Measurements from ENCODE around the gene EPHA5. TPM values are rescaled to one million over a fixed set of nuclear protein-coding genes. Genes with fewer than 3 reads are reported as not detected.

Gene EPHA5
- total and polyA plus RNA-seq, 9 of the 15 experiments (the other 6 are each of a cell fraction or from before 2014, with no cell fraction given) = 0.04 TPM; not detected in 8

GRCh38 chr4:65624651-65625050 is 45.6 kb downstream of the EPHA5 start:
- ChIA-PET POLR2A (no interaction called here), CTCF (ENCODE audit: low intra/inter-chr PET ratio) (no interaction called here)
- no peak for DNase-seq (ENCODE audit: extremely low read depth in 1 of 4, low spot score in 3 of 4)
- no peak for TF ChIP-seq PHB (CRISPR knock-in tag; IDR thresholded peaks at IDR 0.05)
- no peak for TF ChIP-seq POLR2A (conservative IDR thresholded peaks at IDR 0.05)
- no peak for TF ChIP-seq ZNF23 (CRISPR knock-in tag; IDR thresholded peaks at IDR 0.05)
- H3K4me3 ChIP-seq = no peak overlapping the region
- H3K9me1 ChIP-seq (ENCODE audit: control insufficient read depth, insufficient read depth, low read length) = no peaks in the 10 kb centered on the region
- in situ Hi-C loops (cut with MboI) = no loop called here
- no peaks in the 10 kb centered on the region for H3K79me2 ChIP-seq (ENCODE audit: control insufficient read depth, insufficient read depth, low read length)
- ATAC-seq = no peak
- H3K9ac ChIP-seq (ENCODE audit: insufficient read depth in 1 of 2, low read depth in 2 of 2, low read length in 2 of 2) = no peak overlapping the region
- no peak overlapping the region for H3K4me2 ChIP-seq (ENCODE audit: insufficient read depth, low read length)
- no peaks in the 10 kb centered on the region for H3K27me3 ChIP-seq (ENCODE audit: control insufficient read depth in 2 of 2, insufficient read depth in 2 of 2, low read length in 2 of 2)
- FAIRE-seq = no peak
- BruUV-seq (replicated peaks) = no TSS peak
- H2AFZ ChIP-seq (ENCODE audit: low read depth, low read length) = no peak overlapping the region
- no peaks in the 10 kb centered on the region for H4K20me1 ChIP-seq (replicated peaks; ENCODE audit: control insufficient read depth, insufficient read depth, low read length)
- H3K36me3 ChIP-seq (ENCODE audit: control insufficient read depth, insufficient read depth, low read length) = no peaks in the 10 kb centered on the region
- no peak overlapping the region for H3K27ac ChIP-seq (ENCODE audit: extremely low read depth, low read depth, low read length)
- no peaks in the 10 kb centered on the region for H3K9me3 ChIP-seq (replicated peaks; ENCODE audit: control insufficient read depth, insufficient read depth, low read depth, low read length)
- H3K4me1 ChIP-seq (replicated peaks in 1 of 2; ENCODE audit: control insufficient read depth in 2 of 2, insufficient read depth in 2 of 2, low read length in 2 of 2) = no peaks in the 10 kb centered on the region
- intact Hi-C loops (cut with micrococcal nuclease) = no loop called here

- no peak for TF ChIP-seq CXXC5 (CRISPR knock-in tag; IDR thresholded peaks at IDR 0.05)
- no peak for TF ChIP-seq MXI1 (IDR thresholded peaks at IDR 0.05; ENCODE audit: low read depth, low read length)
- no peak for TF ChIP-seq TSC22D4 (tag; IDR thresholded peaks at IDR 0.05)
- TF ChIP-seq RNF219 (CRISPR knock-in tag; IDR thresholded peaks at IDR 0.05) = no peak
- no peak for TF ChIP-seq YBX1 (IDR thresholded peaks at IDR 0.05)
- TF ChIP-seq C11orf30 (IDR thresholded peaks at IDR 0.05; ENCODE audit: low read depth) = no peak
- no peak for TF ChIP-seq ZC3H4 (CRISPR knock-in tag; IDR thresholded peaks at IDR 0.05; ENCODE audit: borderline replicate concordance)
- TF ChIP-seq RHOXF2B (CRISPR knock-in tag; conservative IDR thresholded peaks at IDR 0.05) = no peak
- no peak for TF ChIP-seq NUFIP1 (IDR thresholded peaks at IDR 0.05; ENCODE audit: partially characterized antibody)
- BruUV-seq (replicated peaks) = no TSS peak
- no peak overlapping the region for H3K4me2 ChIP-seq (ENCODE audit: insufficient read depth, low read length)
- H2AFZ ChIP-seq (ENCODE audit: low read depth, low read length) = no peak overlapping the region
- WGBS (ENCODE audit: insufficient coverage, low coverage, missing lambda C conversion rate) = 0% methylated on average over 1 of the region's 1 CpG
- intact Hi-C loops (cut with micrococcal nuclease) = no loop called here
- FAIRE-seq (no peak), ATAC-seq (no peak), DNase-seq (ENCODE audit: extremely low read depth in 1 of 4, low spot score in 3 of 4) (no peak)
- H3K4me3 ChIP-seq = no peak overlapping the region
- no peak overlapping the region for H3K9ac ChIP-seq (ENCODE audit: insufficient read depth in 1 of 2, low read depth in 2 of 2, low read length in 2 of 2)
- no peaks in the 10 kb centered on the region for H4K20me1 ChIP-seq (replicated peaks; ENCODE audit: control insufficient read depth, insufficient read depth, low read length)
- H3K9me3 ChIP-seq (replicated peaks; ENCODE audit: control insufficient read depth, insufficient read depth, low read depth, low read length) = no peaks in the 10 kb centered on the region
- no peaks in the 10 kb centered on the region for H3K4me1 ChIP-seq (replicated peaks in 1 of 2; ENCODE audit: control insufficient read depth in 2 of 2, insufficient read depth in 2 of 2, low read length in 2 of 2)
- H3K79me2 ChIP-seq (ENCODE audit: control insufficient read depth, insufficient read depth, low read length) = no peaks in the 10 kb centered on the region
- H3K36me3 ChIP-seq (ENCODE audit: control insufficient read depth, insufficient read depth, low read length) = no peaks in the 10 kb centered on the region
- no peaks in the 10 kb centered on the region for H3K27me3 ChIP-seq (ENCODE audit: control insufficient read depth in 2 of 2, insufficient read depth in 2 of 2, low read length in 2 of 2)
- ChIA-PET CTCF (ENCODE audit: low intra/inter-chr PET ratio) (no interaction called here), POLR2A (no interaction called here)
- H3K9me1 ChIP-seq (ENCODE audit: control insufficient read depth, insufficient read depth, low read length) = no peaks in the 10 kb centered on the region
- H3K27ac ChIP-seq (ENCODE audit: extremely low read depth, low read depth, low read length) = no peak overlapping the region
- in situ Hi-C loops (cut with MboI) = no loop called here
Measured at GRCh38 chr4:65623506-65623905, 46.8 kb downstream of the EPHA5 start.

All from K562 (cell line).